ENCODE measurements around the gene HNRNPUL2. TPM values are rescaled to one million over a fixed set of nuclear protein-coding genes. Genes with fewer than 3 reads are reported as not detected.

Gene HNRNPUL2
- total and polyA plus RNA-seq, 9 of the 15 experiments (the other 6 are each of a cell fraction or from before 2014, with no cell fraction given), result 0.89 to 44.3 (median 15.2) TPM

GRCh38 chr11:62678770-62679696 is 48.2 kb downstream of the HNRNPUL2 start, which contains the start of gene UBXN1 (continued):
- peak in 1 of 2 experiments; percentile 84; a peak in 3 of 4 replicates for TF ChIP-seq HDAC1 (IDR thresholded peaks at IDR 0.05)
- no peak for TF ChIP-seq ZNF584 (CRISPR knock-in tag; IDR thresholded peaks at IDR 0.05; ENCODE audit: low read depth)
- peak; percentile 92 for TF ChIP-seq RBFOX2 (IDR thresholded peaks at IDR 0.05; ENCODE audit: low read depth, low read length)
- no peak for TF ChIP-seq FOSL1 (tag; conservative IDR thresholded peaks at IDR 0.05)
- peak; percentile 56 for TF ChIP-seq NEUROD1 (IDR thresholded peaks at IDR 0.05; ENCODE audit: borderline replicate concordance, low read depth, low read length, partially characterized antibody)
- TF ChIP-seq ZNF445 (CRISPR knock-in tag; IDR thresholded peaks at IDR 0.05; ENCODE audit: low read depth), result no peak
- TF ChIP-seq ZNF316 (IDR thresholded peaks at IDR 0.05), result no peak
- peak; percentile 95 for TF ChIP-seq C11orf30 (IDR thresholded peaks at IDR 0.05; ENCODE audit: low read depth)
- TF ChIP-seq HMG20A (CRISPR knock-in tag; conservative IDR thresholded peaks at IDR 0.05), result no peak
- peak; percentile 51; the same call in 1 of the 2 replicates for TF ChIP-seq TCF7 (IDR thresholded peaks at IDR 0.05; ENCODE audit: borderline replicate concordance)
- no peak for TF ChIP-seq ZNF512 (tag; IDR thresholded peaks at IDR 0.05)
- peak; percentile 46; the same call in 1 of the 2 replicates for TF ChIP-seq HDAC2 (IDR thresholded peaks at IDR 0.05)
- TF ChIP-seq ZNF280B (CRISPR knock-in tag; IDR thresholded peaks at IDR 0.05), result no peak
- TF ChIP-seq OTX1 (CRISPR knock-in tag; IDR thresholded peaks at IDR 0.05), result no peak
- 0 out of 2 replicates have a peak, but pooled peaks have one; percentile 37 for TF ChIP-seq CREB3L1 (IDR thresholded peaks at IDR 0.05; ENCODE audit: borderline replicate concordance, low read depth)
- TF ChIP-seq TOE1 (IDR thresholded peaks at IDR 0.05; ENCODE audit: borderline replicate concordance), result peak; percentile 97
- no peak for TF ChIP-seq TOE1 (CRISPR knock-in tag; IDR thresholded peaks at IDR 0.05; ENCODE audit: borderline replicate concordance, low read depth)
- no peak for TF ChIP-seq CREB1 (IDR thresholded peaks at IDR 0.05)
- no peak for TF ChIP-seq CREB1 (CRISPR knock-in tag; IDR thresholded peaks at IDR 0.05)
- no peak for TF ChIP-seq MEF2D (tag; conservative IDR thresholded peaks at IDR 0.05; ENCODE audit: low read depth)
- peak; percentile 92 for TF ChIP-seq SREBF2 (CRISPR knock-in tag; IDR thresholded peaks at IDR 0.05)
- no peak for TF ChIP-seq HNRNPLL (IDR thresholded peaks at IDR 0.05; ENCODE audit: low read depth, low read length, poor library complexity, severe bottlenecking)
- no peak for TF ChIP-seq MCM3 (IDR thresholded peaks at IDR 0.05)
- peak; percentile 75 for TF ChIP-seq SMAD4 (CRISPR knock-in tag; conservative IDR thresholded peaks at IDR 0.05)
